Kidney capillary endothelial cell (primary cell): Measurements from ENCODE around the gene LRIG1.

Source experiments
- DNase-seq: peaks from one replicate; pipeline ENCODE4 v3.0.0-alpha.2; 2018; ENCODE audit warnings: low spot score

Gene LRIG1

GRCh38 chr3:66386011-66386924, 114.6 kb downstream of the LRIG1 start:
- DNase-seq: no peak

GRCh38 chr3:66385066-66385465, 115.8 kb downstream of the LRIG1 start:
- no peak for DNase-seq

DNA sequence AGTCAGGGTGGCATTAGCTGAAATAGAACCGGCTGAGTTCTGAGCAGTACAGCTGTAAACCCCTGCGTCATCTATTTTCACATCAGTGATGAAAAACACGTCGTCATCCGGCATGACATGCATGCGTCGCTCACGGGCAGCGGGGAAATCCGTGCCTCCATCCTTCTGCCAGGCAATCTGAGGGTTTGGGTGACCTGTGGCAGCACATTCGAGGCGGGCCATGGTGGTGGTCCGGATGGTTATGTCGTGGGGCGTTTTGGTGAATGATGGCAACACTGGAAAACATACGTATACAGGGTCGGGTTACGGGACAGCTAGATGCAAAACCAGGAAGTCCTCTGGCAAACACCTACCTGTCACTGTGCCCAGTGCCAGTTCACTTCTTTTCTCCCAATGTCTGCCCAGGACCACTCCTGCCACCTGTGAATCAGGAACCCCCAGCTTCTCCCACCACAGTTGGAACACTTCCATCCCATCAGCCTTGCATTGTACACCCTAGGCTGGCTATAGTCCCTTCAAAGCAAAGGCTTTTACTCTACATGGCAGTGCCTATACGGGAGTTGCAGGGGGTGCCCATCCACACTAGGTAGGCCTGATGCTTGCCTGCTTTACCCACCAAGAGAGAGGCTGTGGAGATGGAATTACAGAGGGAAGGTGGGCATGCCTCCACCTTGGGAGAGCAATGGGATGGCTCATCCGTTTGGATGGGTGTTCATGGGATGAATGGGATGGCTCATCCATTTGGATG, 116.7 kb downstream of the LRIG1 start:
- DNase-seq: no peak

DNA sequence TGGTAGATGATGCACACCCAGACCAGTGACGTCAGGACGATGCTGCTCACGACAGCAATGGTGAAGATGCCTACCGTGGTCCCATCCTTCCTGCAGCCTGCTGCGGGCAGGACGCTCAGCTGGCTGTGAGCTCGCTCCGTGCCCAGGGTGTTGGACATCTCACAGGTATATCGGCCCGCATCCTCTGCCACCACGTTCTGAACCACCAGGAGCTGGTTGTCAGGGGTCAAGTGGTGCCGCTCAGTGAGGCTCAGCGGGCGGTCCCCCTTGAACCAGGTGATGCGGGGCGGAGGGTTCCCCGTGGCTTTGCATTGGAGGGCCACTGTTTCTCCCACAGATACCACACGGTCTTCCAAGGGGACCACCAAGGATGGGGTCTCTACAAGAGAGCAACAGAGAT, 117.8 kb downstream of the LRIG1 start:
- DNase-seq: no peak

GRCh38 chr3:66382142-66382541, 118.7 kb downstream of the LRIG1 start:
- no peak for DNase-seq

DNA sequence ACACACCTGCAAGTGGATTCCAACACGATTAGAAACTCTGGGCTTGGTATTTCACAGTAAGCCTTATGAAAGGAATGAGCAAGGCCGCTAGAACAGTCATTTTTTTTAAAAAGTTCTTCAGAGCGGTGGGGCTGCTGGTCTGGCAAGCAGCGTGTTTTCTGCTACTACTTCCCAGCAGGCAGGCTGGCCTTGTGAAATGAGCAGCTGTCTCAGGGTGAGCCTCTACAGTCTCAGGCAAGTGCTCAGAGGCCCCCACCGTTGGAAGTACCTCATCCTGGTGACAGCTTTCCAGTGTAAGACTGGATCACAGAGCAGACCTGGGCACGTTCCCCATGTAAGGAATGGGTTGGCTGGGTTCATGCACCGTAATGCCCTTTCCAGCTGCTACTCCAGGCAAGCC, 119.2 kb downstream of the LRIG1 start:
- DNase-seq: no peak

DNA sequence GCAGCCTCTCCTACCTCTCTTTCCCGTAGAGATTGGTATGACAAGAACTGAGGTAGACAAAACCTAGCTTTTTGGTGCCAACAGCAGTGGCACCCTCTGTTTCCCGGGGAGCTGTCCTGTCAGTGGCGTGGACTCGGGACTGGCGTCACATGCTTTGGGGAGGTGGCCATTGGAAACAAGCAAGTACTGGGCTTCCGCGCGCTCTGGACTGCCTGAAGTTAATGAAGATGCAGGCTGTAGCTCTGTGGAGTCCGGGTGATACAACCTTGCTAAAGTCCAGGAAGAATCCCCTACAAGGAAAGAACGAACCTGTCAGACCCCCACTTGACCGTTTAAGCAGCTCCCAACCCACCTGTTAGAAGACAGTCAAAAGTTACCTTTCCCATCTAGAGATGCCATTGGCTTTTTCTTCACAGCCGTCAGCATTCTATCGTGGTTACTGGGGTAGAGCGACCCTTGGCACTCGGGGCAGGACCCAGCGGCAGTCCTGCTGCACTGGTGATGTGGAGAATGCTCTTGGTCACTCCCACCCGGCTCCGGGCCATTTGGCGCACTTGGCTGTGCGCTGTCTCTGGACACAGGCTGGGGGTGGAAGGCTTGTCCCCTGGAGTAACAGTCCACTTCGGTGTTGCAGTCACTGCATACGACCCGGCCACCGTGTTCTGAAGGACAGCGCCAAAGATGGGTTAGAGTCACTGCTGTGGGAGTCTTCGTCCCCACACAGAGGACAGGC, 120.5 kb downstream of the LRIG1 start:
- DNase-seq: no peak

DNA sequence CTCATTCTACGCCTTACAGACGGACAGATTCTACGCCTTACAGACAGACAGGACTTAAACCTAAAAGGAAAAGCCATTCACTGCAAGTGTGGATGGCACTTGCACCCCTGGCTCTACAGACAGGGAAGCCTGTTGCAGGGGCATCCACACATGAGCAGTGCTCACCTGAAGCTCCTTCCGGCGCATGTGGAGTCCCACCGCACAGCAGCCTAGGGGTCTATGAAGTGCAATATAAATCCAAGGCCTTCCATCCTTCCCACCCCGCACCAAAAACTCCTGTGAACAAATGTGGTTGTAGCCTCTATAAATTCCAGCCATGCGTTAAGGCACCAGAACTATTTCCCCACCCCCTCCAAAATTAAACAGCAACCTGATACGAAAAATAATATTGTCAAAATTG, 121.3 kb downstream of the LRIG1 start:
- DNase-seq: no peak

- no peak for DNase-seq
Observed at GRCh38 chr3:66378256-66378655, 122.6 kb downstream of the LRIG1 start.

DNA sequence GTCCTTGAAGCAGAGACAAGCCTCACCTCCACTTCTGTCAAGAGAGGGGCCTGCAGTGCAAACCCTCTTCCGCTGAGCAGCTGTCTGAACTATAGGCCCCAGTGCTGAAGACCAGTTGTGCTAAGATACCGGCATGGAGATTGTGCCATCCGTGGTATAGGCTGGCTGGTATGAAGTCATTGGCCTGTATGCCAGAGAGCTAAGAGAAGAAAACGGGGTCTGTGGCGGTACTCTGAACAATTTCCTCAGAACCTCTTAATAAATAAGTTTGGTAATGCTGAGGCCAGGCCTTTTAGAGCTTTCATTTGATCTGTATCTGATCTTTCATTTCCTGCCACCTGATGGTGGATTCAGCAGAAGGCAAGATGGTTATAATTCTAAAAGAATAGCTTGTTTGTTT, 123.0 kb downstream of the LRIG1 start:
- DNase-seq: no peak

DNA sequence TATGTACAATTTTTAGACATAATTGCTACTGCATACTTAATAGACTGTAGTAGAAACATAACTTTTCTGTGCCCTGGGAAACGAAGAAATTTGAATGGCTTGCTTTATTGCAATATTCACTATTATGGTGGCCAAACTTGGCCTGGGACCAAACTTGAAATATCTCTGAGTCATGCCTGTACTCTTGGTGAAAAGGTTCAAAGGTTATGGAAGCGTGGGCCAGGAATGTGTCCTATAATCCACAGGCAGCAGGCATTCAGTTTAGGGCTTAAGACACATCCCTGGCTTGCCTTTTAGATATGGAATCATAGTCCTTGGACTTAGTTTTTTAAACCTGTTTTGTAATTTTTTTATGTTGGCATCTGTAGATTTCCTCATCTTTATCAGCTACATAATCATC, 124.3 kb downstream of the LRIG1 start:
- no peak for DNase-seq

GRCh38 chr3:66372681-66373350, 128.0 kb downstream of the LRIG1 start:
- no peak for DNase-seq

DNA sequence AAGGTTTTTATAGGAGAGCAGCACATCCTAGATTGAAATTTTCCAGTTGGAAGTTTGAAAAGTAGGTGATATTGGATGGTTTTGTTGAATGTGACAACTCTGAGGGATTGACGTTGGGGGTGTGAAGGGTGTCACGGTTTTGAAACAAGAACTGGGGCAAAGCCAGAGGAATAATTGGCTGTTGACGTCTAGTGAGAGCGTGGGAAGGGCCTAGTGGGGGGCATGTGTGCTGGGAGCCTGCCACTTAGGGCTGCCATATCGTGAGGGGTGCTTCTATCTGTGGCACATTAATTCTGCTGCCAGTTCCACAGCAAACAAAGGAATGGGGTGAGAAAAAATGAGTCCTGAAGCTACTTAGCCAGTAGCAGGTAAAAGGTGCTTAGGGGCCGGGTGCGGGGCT, 129.4 kb downstream of the LRIG1 start:
- no peak for DNase-seq

- DNase-seq: no peak
Observed at GRCh38 chr3:66370179-66370578, 130.6 kb downstream of the LRIG1 start.

DNA sequence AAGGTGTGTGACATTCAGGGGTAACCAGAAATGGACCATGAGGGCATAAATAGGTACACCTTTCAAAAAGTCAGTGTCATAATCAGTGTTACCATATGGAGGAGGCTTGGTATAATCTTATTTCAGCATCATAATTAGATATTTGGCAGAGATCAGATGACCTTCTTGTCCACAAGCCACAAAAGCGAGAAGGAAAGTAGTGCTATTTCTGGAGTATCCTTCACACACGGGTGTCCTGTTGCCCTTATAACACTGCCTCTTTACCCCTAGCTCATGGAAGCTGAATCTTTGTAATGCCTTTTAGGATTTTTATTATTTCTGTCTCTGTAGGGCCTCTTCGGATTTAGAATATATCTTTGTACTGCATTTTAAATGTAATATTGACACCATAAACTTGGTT, 132.8 kb downstream of the LRIG1 start:
- DNase-seq: no peak

DNA sequence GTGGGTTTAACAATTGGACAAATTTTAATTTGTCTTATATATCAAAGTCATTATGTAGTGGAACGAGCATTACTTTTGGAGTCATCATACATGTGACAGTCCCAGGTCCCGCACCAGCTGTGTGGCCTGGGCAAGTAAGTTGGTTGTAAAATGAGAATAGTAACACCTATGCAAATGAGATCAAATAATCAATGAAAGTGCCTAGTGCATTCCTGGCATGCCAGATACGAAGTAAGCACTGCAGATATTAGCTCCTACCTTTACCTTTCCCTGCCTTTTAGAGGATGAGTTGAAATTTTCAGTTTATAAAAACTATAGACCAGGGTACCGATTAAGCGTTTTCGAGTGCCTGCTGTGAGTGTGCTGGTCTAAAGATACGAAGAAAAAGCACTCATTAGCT, 134.1 kb downstream of the LRIG1 start:
- no peak for DNase-seq

DNA sequence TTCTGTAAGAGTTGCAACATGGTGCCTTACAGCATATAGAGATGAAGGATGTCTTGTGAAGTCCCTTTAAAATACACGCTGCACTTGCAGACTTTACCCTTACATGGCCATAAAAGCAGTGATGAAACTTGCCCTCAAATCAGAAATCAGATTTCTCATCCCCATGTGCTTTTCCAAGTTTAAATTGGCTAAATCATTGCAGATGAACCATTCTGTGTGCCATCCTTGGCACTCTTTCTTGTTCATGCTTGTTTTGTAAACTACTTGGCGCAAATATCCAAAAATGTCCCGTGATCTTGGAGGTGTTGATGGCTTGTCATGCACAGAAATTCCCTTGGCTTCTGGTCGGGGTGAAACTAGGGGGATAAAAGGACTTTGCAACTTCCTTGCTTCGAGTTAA, 135.7 kb downstream of the LRIG1 start:
- DNase-seq: no peak

GRCh38 chr3:66363148-66363547, 137.7 kb downstream of the LRIG1 start:
- no peak for DNase-seq

- DNase-seq: no peak
Observed at GRCh38 chr3:66362541-66362941, 138.3 kb downstream of the LRIG1 start.

DNA sequence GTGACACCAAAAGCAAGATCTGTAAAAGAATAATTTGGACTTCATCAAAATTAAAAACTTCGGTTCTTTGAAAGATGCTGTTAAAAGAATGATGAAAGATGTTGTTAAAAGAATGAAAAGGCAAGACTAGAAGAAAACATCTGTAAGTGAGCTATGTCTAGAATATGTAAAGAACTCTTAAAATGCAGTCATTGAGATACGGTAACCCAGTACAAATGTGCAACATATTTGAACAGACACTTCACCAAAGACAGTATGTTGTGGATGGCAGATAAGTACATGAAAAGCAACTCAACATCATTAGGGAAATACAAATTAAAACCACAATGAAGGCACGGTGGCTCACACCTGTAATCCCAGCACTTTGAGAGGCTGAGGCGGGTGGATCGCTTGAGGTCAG, 139.5 kb downstream of the LRIG1 start:
- no peak for DNase-seq

DNA sequence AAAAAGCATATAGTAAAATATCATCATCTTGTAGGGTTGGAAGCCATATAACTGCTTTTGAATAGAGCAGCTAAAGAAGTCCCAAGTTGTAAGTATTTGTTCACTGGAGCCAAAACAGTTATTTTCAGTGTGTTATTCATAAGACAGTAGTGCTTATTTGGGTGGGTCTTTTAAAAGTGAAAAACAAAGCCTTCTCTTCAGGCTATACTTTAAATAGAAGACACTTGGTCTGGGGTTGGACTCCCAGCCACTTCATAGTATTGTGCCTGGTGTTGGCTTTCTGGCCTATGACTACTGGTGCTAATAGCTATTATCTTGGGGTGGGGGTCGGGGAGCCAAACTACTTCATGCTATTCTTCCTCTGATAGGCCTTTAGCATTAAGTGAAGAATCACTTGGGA, 144.8 kb downstream of the LRIG1 start:
- DNase-seq: no peak

DNA sequence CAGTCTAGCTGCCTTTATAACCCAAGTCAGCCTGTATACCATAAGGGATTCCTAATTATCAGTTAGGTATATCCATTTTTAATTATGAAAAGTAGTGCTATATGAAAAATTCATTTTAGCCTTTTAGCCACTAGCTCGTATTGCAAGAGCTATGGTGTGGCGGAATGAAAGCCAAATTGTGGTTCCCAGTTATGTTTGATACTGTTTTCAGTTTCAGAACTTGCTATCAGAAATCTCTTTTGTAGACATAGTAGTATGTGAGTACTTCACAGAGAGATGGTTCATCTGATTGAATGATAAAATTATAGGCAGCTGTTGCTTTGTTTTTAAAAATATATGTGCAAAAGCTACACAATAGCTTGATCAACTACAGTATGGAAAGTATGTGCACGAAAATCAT, 145.4 kb downstream of the LRIG1 start:
- DNase-seq: no peak
